RPMI8226 (cell line): ENCODE results near the gene ENPP1.
"Not testable (repeated sequence)": the region's sequence is repeated elsewhere in the genome, so short reads cannot be mapped to it uniquely, and the experiment has no call there.

Experiments used
- DNase-seq: peaks from one replicate; pipeline ENCODE4 v3.0.0-alpha.2; 2015

ENPP1 gene

DNA sequence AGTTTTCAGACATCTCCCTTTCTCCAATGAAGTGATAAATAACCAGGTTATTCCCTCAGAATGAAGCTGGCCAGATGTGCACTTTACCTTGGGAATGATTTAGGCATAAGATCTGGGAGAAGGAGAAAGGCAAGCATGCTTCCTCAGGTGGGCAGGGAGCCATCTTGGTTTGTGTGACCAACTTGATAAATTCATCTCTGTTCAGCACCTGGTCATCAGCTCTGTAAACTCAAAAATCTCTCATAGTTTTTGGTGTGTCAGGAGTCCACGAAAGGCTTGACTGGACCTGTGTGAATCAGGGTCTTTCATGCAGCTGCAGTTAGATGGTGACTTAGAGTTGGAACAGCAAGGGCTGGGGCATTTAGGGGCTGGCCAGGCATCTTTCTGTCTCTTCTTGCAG is 24.5 kb downstream of the ENPP1 start:
- DNase-seq = no peak

DNA sequence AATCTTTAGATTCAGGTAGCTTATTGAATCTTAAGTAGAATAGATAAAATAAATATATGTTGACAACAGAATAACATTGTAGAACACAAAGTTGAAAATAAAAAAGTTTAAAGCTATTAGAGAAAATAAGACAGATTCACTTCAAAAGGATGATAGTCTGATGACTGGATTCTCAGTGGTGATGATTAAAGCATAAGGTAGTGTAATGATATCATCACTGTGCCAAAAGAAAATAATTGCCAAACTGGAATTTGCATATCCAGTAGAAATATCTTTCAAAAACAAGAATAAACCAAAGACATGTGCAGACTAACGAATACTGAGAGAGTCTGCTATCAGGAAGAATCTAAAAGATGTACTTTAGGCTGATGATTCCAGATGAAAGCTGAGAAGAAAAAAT is 30.2 kb downstream of the ENPP1 start:
- no peak for DNase-seq

DNA sequence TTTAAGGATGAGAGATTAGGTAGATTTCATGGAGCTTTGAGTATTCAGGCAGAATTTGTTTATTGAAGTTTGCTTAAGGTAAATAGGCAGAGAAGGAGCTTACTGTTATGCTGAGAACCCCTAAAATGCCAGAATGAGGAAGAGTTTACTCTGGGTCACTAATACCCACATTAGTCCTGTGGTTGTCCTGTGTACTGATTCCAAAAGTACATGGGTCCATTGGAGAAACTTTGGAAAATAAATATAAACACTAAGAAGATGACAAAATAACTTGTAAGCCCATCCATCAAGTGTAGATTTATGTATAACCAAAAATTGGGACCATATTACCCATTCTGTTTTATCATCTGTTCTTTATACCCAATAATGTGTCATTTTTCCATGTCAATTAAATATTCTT is 31.6 kb downstream of the ENPP1 start:
- no peak for DNase-seq

DNA sequence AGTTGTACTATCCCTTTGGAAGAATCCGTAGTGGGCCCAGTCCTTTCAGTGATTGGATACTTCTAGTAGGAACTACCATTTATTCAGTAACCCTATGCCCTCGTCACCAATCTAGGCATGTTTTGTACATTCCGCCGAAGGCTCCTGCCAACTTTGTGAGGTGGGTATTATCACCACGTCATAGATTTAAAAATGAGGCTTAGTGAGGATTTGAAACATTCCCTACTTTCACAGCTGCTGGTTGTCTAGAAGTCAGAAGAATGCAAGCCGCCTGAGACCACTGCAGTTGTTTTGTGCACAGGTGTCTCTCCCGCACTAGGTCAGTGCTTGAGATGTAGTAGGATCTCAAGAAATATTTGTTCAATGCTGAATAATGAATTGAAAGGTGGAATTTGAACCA is 32.6 kb downstream of the ENPP1 start:
- DNase-seq = no peak

DNA sequence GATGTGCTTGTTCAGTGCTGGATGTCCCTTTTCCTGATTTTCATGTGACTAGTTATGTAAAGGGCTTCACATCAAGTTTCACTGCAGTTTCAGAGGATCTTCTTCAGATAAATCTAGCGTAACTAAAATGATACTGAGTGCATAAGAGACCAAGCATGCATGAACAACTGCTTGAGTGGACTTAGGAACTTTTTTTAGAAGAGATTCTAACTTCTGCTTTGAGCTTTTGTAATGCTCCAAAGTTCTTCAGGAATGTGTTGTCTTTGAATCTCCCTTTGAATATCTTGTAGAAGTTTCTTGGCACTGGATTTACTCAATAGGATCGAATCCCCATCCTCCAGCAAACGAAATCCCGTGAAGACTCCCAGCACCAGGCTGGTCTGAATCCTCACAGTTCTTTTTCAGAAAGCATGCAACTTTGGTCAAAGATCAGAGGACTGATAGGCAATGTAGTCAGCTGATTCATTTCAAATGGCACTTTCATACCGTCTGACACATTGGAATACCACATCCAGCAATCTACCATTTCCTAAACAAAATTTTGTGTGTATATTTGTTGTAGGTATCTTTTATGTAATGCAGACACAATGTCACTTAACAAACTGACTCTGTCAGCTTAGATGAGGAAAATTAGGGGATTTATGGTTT is 33.2 kb downstream of the ENPP1 start:
- no peak for DNase-seq

DNA sequence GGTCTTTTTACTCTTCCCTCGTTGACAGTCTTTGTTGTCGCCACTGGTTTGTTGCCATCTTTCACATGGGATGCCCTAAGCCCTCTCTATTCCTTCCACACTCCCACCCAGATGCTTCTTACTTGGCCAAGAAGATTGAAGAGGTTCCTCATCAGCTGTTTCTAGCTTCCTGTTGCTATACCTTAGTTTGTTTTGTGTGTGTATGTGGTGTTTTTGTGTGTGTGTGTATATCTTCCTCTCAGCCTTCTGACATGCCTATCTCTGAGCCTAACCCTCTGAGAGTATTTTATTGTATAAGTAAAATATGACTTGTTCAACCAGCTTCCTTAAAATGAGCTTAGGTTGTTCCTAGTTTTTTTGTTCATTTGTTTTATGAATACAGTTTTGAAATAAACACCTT is 35.9 kb downstream of the ENPP1 start:
- no peak for DNase-seq

DNA sequence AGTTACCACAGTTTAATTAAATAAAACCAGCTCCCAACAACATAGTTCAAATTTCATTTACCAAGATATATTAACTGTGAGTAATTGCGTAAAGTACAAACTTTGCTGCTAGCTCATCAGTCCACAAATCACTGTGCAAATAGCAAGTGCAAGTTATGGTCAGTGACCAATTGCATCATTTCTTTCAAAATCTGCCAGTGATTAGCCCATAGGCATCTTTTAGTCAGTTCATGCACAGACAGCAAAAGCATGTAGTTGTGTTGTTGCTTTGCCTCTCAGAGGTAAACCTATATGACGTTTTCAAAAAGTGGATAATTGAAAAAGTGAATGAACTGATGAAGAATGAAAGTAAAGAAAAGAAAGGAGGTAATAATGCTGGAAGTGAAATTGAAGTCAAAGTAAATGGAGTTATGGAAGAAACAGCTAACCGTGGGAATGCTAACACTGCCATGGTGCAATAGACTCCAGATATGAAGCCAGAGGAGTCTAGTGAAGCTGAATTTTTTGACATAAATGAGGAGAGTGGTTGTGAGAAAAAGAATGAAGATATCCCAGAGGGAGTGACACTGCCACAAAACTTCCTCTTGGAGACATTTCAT is 36.5 kb downstream of the ENPP1 start:
- no peak for DNase-seq

DNA sequence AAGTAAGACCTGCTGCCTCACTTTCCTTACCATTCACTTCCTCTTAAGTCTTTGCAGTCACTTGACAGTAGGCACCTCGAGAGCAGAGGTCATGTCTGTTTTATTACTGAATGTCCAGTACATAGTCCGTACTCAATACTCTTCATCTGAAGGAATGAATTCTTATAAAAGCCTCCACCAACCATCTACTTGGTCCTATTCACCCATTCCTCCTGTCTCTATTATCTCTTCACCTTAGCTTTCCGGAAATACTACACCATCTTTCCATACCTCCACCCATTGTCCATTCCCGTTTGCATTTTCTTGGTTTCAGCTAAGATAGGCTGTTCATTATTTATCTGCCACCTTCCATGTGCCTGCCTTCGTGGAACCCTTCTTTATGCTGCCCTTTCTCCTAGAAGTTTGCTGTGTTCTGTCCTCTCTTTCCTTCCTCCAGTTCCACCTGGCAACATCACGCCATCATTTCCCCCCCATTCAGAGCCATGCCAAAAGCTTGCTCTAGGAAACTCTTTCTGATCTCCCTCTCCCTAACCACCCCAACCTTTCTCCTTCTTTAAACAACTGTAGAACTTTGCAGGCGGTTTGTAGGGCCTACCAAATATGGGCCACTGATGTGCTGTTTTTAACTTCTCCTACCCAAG is 38.3 kb downstream of the ENPP1 start:
- DNase-seq = no peak

DNA sequence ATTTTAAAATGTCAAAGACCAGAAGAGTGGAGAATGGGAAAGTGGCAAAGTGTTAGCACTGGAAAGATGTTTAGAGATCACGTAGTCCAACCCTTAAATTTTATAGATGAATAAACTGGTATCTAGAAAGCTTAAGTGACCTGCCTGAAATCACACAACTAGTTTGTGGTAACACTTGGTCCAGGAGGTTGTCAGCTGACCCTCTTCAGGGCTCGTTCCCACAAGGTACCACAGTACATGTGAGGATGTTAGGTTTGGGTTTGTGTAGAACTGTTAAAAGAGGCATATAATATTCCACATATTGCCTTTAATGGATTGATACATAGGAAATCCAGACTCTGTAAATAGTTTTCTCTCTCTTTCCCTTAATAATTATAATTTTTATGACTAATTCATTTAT is 39.1 kb downstream of the ENPP1 start:
- DNase-seq = no peak

DNA sequence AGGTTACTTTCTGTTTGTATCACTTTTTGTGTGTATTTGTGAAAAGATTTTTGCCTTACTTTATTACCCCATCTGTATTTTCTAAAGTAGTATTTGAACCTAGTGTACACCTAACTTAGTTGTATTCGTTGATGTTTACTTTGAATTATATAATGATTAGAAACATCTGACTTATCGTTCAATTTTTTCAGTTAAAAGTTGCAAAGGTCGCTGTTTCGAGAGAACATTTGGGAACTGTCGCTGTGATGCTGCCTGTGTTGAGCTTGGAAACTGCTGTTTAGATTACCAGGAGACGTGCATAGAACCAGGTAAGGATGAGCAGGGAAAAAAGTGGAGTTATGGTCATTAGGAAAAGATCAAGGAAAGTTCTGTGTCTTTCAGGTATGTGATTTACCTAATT is 42.0 kb downstream of the ENPP1 start:
- no peak for DNase-seq

DNA sequence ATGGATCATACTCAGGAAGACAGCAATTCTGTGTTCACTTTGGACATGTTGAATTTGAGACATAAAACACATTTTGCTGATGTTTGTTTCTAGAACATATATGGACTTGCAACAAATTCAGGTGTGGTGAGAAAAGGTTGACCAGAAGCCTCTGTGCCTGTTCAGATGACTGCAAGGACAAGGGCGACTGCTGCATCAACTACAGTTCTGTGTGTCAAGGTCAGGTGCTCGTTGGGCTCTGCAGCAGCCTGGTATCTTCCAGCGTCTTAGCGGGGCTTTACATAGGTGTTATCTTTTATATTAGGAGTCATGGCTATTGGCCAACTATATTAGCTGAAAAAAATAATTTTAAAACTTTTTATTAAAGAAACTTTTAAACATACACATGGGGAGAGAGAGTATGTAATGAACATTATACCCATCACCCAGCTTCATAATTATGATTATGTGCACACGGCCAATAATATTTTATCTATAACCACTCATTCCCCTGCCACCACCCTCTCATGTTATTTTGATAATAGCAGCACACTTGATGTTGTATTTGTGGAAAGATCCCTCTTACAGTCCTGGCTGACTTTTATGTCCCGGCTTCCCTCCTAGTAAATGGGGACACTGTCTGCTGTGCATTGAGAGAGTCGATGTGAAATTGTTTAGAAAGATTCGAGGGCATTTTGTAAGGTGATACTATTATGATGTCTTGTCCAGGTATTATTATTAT is 43.4 kb downstream of the ENPP1 start:
- DNase-seq = no peak

DNA sequence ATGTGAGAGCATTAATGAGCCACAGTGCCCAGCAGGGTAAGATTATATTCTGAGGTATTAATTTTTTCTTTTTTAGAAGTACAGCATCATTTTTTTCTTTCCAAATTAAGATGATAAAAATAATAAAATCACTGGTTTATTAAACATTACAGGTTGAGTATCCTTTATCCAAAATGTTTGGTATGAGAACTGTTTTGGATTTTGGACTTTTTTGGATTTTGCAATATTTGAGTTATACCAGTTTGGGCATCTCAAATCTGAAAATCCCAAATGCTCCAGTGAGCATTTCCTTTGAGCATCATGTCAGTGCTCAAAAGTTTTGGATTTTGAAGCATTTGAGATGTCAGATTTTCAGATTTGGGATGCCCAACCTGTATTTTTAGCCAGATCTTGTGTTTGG is 44.4 kb downstream of the ENPP1 start:
- DNase-seq = no peak

DNA sequence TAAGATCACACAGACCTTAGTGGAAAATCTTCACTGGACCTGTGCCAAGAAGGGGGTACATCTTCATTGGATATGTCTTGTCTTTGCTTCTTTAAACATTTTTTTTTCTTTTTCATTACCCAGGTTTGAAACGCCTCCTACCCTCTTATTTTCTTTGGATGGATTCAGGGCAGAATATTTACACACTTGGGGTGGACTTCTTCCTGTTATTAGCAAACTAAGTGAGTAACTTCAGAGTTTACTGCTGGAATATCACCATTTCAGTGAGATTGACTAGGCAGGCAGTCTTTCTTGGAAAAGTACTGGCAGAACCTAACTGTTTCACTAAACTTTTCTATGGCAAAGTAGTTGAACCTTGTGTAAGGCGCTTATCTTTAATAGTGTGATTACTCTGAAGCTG is 47.0 kb downstream of the ENPP1 start:
- DNase-seq = no peak

DNA sequence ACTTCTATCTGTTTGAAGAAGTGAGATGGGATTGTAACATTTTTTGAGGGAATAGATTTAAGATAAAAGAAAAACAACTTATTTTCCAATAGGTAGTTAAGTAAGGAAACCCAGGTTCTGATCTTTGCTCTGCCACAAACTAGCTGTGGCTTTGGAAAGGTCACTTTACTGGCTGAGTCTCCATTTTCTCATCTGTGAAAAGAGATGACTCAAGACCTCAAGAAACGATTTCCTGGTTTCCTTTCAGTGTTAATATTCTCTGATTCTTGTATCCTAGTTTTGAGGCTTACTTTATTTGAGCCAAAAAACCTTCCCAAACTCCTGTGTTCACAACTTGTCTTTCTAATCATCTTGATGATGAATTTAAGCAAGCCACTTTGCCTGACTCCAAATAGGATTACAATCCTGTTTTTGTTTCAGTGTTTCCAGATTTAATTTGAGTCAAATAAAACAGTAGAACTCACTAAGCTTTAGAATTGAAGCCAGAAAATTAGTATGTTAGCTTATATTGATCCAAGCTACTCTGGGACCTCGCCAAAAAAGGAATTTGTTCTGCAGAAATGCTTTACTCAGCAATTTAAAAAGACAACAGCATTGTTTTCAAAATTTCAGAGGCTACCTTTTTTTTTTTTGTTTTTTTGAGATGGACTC is 51.1 kb downstream of the ENPP1 start:
- DNase-seq = no peak

DNA sequence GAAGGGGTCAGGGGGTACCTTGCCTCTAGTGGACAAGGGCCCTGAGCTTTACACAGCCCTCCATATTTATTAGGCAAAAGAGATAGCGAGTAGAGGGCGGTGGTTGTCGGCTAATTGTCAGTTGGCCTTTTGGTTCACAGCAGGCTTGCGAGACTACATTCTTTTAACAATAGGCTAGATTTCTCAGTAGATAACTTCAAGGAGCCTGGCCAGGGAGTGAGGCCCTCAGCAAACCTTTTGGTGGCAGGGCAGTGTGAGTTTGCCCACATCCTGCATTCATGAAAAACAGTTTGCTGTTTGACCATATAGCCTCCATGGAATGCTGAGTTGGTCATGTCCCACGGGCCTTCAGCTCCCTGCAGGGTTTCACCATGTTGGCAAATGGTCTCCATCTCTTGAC is 51.8 kb downstream of the ENPP1 start:
- not testable (repeated sequence) for DNase-seq

DNA sequence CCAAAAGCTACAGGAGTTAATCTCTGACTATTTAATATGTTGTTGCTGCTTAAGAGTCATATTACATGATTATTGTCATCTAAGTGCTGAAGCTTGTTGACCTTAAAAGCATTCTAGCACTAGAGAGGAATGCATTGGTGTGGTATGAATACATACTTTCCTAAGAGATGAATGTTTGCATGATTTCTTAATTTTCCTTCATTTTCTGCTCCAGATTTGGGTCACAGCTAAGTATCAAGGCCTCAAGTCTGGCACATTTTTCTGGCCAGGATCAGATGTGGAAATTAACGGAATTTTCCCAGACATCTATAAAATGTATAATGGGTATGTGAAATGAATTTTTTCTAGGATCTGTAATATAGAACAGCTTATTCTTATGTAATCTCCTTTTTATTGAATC is 53.6 kb downstream of the ENPP1 start:
- no peak for DNase-seq

DNA sequence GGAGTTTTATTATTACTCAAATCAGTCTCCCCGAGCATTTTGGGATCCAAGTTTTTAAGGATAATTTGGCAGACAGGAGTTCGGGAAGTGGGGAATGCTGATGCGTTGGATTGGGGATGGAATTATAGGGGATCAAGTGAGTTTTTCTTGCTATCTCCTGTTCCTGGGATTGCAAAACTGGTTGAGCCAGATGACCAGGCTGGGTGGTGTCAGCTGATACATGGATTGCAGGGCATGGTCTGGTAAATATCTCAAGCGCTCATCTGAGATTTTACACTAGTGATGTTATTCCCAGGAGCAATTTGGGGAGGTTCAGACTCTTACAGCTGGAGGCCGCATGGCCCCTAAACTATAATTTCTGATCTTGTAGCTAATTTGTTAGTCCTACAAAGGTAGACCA is 54.7 kb downstream of the ENPP1 start:
- no peak for DNase-seq

DNA sequence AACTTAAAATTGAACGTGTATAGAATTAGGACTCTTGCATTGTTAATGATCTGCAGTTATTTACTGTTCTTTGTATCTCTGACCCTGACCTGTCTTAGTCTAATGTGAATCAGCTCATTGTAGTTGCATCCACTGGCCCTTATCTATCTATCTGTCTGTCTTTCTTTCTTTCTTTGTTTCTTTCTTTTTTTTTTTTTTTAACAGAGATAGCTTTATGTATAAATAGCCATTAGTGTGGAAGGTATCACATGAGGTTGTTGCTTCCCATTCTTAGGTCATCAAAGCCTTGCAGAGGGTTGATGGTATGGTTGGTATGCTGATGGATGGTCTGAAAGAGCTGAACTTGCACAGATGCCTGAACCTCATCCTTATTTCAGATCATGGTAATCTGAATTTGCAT is 59.9 kb downstream of the ENPP1 start:
- DNase-seq = no peak

DNA sequence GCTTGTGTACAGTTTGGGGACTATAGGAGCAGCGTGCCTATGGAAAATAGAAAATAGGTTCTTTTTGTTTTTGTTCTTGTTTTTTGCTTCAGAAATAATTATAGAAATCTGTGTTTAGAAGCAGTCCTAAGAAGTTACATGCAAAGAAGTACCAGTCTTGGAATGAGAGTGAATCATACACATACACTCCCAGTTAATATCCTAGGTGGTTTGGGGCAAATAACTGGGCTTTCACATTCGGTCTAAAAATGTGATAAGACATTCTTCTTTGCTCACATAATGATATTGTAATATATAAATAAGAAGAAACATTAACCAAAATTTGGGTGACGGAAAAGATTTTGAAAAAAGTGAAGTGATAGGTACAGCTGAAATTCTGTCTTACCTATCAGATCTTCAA is 61.0 kb downstream of the ENPP1 start:
- DNase-seq = no peak

DNA sequence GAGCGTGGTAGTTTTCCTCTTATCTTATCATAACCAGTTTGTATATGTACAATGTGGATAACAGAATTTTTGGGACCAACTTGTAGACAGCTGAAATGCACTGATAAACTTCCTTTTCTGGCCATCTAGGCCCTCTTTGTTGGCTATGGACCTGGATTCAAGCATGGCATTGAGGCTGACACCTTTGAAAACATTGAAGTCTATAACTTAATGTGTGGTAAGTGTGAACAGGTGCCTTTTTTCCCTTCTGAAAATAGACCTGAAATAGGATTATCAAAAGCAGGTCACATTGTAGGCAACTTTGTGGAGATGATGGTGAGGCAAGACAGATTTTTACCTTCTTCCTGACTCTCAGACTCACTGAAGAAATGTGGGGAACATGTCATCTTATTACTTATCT is 67.8 kb downstream of the ENPP1 start:
- no peak for DNase-seq

DNA sequence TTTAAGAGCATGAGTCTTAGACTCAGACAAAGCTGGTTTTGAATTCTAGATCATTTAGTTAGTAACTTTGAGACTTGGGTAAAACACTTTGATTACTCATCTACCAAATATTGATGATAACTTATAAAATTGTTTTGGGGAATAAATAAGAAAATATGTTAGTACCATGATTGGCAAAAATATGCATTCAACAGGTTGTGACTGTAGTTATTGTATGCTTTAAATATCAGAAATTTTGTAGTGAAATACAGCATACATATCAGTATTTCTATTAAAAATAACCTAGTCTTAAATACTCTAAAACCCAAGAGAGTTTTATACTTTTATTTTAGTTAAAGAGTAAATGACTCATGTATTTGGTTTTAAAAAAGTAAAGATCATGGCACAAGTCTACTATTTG is 68.7 kb downstream of the ENPP1 start:
- DNase-seq = no peak

DNA sequence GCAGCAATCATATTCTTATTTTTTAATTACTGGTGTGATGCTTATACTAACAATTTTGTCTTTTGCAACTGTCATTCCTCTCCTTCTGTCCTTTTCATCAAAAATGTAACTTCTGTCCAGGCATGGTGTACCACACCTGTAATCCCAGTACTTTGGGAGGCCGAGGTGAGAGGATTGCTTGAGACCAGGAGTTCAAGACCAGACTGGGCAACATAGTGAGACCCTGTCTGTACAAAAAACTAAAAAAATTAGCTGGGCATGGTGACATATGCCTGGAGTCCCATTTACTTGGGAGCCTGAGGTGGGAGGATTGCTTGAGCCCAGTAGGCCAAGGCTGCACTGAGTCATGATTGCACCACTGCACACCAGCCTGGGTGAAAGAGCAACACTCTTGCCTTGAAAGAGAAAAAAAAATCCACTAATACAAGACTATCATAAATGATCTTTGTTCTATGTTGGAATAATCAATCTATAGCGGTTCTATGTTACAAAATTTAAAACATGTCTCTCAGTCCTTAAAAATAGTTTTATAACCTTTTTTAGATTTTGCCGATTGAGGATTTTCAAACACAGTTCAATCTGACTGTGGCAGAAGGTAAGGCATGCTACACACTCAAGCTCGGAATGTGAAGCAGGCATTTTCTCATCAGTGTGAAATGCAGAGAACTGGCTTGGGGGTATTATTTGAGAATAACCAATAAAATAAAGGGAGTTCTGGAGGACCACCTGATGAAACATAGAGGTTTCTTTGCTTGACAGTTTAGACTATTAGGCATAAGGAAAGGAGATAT is 70.4 kb downstream of the ENPP1 start:
- DNase-seq = no peak

DNA sequence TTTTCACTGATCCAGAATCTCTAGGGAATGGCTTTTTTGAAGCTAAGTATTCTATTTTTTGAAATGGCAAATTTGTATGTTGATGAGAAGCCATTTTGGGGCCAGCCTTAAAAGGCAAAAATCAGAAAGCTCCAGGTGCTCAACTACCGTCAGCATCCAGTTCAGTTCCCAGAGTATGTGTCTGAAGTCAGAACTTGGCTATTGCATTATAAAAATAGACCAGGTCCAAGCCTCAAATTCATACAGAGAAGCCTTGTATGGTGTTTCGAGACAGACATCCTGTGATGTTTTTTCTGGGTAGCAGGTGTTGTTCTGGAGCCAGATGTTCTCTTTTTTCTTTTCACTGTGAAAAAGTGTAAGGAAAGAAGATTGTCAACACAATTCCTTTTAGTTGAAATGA is 75.2 kb downstream of the ENPP1 start:
- peak; percentile 6 for DNase-seq
